C4-2B (cell line): Measurements from ENCODE around the gene TMC2.

Source experiments
- CTCF ChIP-seq: fragments of 450-650 bp; conservative IDR thresholded peaks from 2 replicates; pipeline ENCODE4 v1.5.1; 2017; ENCODE audit warnings: mild to moderate bottlenecking
- ZFX ChIP-seq: fragments of 450-650 bp; IDR thresholded peaks from 2 replicates; pipeline ENCODE4 v1.6.1; 2017

- TF ChIP-seq CTCF = no peak
- TF ChIP-seq ZFX = no peak
Observed at GRCh38 chr20:2558581-2559278, 22.4 kb downstream of the TMC2 start.
